HUES48 (cell line): ENCODE measurements around the gene ADRM1.

Experiments
- H3K27ac ChIP-seq: one replicate; pipeline ENCODE4 v1.7.0; 2013; ENCODE audit warnings: low read depth, low read length, inconsistent platforms
- H3K27me3 ChIP-seq: 2 replicates; pipeline ENCODE4 v1.6.1; 2013; ENCODE audit warnings: mild to moderate bottlenecking, low read length; ENCODE audit not compliant: control insufficient read depth, insufficient read depth
- H3K36me3 ChIP-seq: 2 replicates; pipeline ENCODE4 v1.6.1; 2013; ENCODE audit warnings: low read length; ENCODE audit not compliant: control insufficient read depth, insufficient read depth
- H3K4me1 ChIP-seq: 2 replicates; pipeline ENCODE4 v1.6.1; 2013; ENCODE audit warnings: mild to moderate bottlenecking, low read length; ENCODE audit not compliant: control insufficient read depth, insufficient read depth
- H3K4me3 ChIP-seq: 2 replicates; pipeline ENCODE4 v1.5.1; 2013; ENCODE audit warnings: mild to moderate bottlenecking, low read depth, low read length
- H3K9ac ChIP-seq: 2 replicates; pipeline ENCODE4 v1.6.1; 2013; ENCODE audit warnings: mild to moderate bottlenecking, low read depth, low read length, moderate library complexity
- H3K9me3 ChIP-seq: 2 replicates; pipeline ENCODE4 v1.6.1; 2013; ENCODE audit warnings: low read length; ENCODE audit not compliant: control insufficient read depth, insufficient read depth

The ADRM1 gene

GRCh38 chr20:62312662-62312977 lies 9.8 kb downstream of the ADRM1 start:
- Histone ChIP-seq H3K4me1 (no peaks in the 10 kb centered on the region), H3K9me3 (peaks cover 7% of the 10 kb centered on the region), H3K9ac (no peak overlapping the region), H3K27me3 (no peaks in the 10 kb centered on the region), H3K36me3 (peaks cover 94% of the 10 kb centered on the region), H3K27ac (no peak overlapping the region), H3K4me3 (no peak overlapping the region)

DNA sequence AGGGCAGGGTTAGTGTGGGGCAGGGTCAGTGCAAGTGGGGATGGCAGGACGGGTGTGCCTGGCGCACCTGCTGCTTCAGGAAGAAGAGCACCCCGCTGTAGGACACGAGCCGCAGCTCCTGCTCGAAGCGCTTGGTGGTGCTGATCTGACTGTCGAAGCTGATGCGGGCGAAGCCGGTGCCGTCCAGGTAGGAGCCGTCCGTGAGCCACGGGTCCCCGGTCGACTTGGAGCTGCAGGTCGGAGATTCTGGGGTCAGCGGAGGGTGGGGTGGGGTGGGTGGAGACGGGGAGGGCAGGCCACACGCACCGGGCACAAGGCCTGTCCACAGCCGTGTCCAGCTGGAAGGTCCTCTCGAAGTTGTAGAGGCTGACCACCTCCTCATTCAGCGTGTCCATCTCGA lies 10.2 kb downstream of the ADRM1 start:
- Histone ChIP-seq H3K27me3 (no peaks in the 10 kb centered on the region), H3K36me3 (peaks cover 90% of the 10 kb centered on the region), H3K4me3 (no peak overlapping the region), H3K4me1 (no peaks in the 10 kb centered on the region), H3K9ac (no peak overlapping the region), H3K9me3 (peaks cover 8% of the 10 kb centered on the region), H3K27ac (no peak overlapping the region)

DNA sequence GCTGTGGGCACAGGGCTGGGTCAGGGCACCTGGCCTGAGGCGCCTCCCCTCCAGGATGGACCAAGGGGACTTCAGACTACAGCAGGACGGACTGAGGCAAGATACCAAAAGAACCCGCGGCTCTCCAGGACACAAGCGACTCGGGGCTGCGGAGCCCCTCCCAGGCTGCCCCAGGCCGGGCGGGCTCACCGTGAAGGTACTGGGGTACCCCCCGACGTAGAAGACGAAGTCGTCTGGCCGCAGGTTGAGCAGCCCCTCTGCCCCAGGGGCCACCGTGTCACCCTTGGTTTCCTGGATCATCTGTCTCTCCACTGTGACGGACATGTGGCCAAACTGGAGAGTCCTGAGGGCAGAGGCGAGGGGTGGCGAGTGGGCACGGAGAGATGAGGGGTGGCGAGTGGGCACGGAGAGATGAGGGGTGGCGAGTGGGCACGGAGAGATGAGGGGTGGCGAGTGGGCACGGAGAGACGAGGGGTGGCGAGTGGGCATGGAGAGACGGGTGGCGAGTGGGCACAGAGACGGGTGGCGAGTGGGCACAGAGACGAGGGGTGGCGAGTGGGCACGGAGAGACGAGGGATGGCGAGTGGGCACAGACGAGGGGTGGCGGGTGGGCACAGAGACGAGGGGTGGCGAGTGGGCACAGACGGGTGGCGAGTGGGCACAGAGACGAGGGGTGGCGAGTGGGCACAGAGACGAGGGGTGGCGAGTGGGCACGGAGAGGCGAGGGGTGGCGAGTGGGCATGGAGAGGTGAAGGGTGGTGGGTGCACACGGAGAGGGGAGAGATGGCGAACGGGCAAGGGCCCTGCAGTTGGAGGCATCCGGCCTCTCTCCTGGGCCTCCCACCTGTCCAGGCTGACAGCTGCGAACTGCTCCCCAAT lies 10.9 kb downstream of the ADRM1 start:
- Histone ChIP-seq H3K27ac (no peak overlapping the region), H3K9ac (no peak overlapping the region), H3K27me3 (no peaks in the 10 kb centered on the region), H3K36me3 (peaks cover 88% of the 10 kb centered on the region), H3K4me3 (no peak overlapping the region), H3K9me3 (peaks cover 8% of the 10 kb centered on the region), H3K4me1 (no peaks in the 10 kb centered on the region)

GRCh38 chr20:62314339-62314638 lies 11.5 kb downstream of the ADRM1 start:
- Histone ChIP-seq H3K36me3 (peaks cover 88% of the 10 kb centered on the region), H3K27ac (no peak overlapping the region), H3K4me1 (no peaks in the 10 kb centered on the region), H3K4me3 (no peak overlapping the region), H3K9me3 (peaks cover 8% of the 10 kb centered on the region), H3K27me3 (no peaks in the 10 kb centered on the region), H3K9ac (no peak overlapping the region)

- H3K9me3 ChIP-seq, result peaks cover 8% of the 10 kb centered on the region
- no peak overlapping the region for H3K4me3 ChIP-seq
- H3K27me3 ChIP-seq, result no peaks in the 10 kb centered on the region
- no peaks in the 10 kb centered on the region for H3K4me1 ChIP-seq
- peaks cover 90% of the 10 kb centered on the region for H3K36me3 ChIP-seq
- no peak overlapping the region for H3K9ac ChIP-seq
- H3K27ac ChIP-seq, result no peak overlapping the region
Measured at GRCh38 chr20:62314711-62315302, 12.0 kb downstream of the ADRM1 start.

DNA sequence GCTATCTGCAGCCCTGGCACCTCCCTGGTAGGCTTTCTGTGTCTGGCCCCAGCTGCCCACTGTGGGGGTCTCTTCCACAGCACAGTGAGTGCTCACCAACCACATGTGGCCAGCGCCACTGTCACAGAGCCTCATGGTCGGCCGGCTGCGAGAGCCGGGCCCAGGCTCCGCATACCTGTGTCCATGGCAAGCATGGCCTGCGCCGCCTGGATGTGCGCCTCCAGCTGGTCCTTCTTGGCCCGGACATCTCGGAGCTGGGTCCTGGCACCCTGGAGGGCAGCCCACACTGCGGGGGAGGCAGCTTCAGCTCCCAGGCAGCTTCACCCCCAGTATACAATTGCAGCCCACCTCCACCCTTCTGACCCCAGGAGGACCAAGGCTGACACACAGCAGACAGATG lies 13.0 kb downstream of the ADRM1 start:
- Histone ChIP-seq H3K27me3 (no peaks in the 10 kb centered on the region), H3K9me3 (peaks cover 8% of the 10 kb centered on the region), H3K4me3 (no peak overlapping the region), H3K9ac (no peak overlapping the region), H3K36me3 (peaks cover 91% of the 10 kb centered on the region), H3K27ac (no peak overlapping the region), H3K4me1 (no peaks in the 10 kb centered on the region)

GRCh38 chr20:62316331-62317166 lies 13.8 kb downstream of the ADRM1 start:
- H3K36me3 ChIP-seq, result peaks cover 85% of the 10 kb centered on the region
- no peaks in the 10 kb centered on the region for H3K4me1 ChIP-seq

GRCh38 chr20:62317167-62317655 lies 14.4 kb downstream of the ADRM1 start:
- no peaks in the 10 kb centered on the region for H3K27me3 ChIP-seq
- H3K27ac ChIP-seq, result no peak overlapping the region
- peaks cover 8% of the 10 kb centered on the region for H3K9me3 ChIP-seq
- H3K9ac ChIP-seq, result no peak overlapping the region
- H3K4me1 ChIP-seq, result no peaks in the 10 kb centered on the region
- H3K4me3 ChIP-seq, result no peak overlapping the region
- H3K36me3 ChIP-seq, result peaks cover 86% of the 10 kb centered on the region

More at GRCh38 chr20:62316331-62317166, 13.8 kb downstream of the ADRM1 start:
- Histone ChIP-seq H3K9me3 (peaks cover 8% of the 10 kb centered on the region), H3K9ac (no peak overlapping the region), H3K4me3 (no peak overlapping the region), H3K27me3 (no peaks in the 10 kb centered on the region), H3K27ac (no peak overlapping the region)

DNA sequence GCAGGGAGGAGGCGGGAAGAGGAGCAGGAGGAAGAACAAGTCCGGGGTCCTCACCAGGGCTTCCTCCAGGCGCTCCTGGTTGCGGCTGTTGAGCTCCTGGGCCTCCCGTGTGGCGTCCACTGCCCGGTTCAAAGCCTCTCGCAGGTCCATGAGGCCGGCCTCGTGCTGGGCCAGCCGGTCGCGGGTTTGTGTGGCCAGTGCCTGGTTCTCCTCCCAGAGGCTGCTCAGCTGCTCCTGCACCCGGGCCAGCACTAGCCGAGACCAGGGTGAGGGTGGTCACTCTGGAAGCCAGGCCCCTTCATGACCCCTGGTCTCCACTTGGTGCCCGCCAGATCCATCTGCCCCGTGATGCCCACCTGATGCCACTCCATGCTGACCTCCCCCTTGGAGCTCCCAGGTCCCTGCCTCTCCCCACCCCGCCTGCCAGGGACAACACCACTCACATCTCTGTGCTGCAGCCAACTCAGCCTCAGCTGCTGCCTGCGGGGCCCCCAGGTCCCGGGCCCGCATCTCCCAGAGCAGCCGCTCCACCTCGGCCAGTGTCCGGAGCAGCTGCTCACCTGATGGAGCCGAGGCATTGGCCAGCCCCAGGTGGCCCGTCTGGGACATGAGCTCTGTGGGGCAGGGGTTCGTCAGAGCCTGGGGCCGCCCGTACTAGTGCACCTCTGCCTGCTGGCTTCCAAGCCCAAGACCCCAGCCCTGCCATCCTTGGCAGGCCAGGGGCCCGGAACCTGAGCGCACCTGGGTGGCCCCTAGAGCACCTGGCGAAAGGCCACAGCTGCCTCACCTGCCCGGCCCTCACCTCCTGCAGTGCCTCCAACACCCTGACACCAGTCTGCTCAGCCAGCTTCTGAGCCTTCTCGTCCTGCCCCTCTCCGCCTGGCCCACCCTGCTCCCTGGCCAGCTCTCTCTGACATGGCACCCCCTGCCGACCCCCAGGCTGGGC lies 15.9 kb downstream of the ADRM1 start:
- peaks cover 78% of the 10 kb centered on the region for H3K36me3 ChIP-seq
- H3K9ac ChIP-seq, result no peak overlapping the region
- H3K4me3 ChIP-seq, result no peak overlapping the region
- H3K9me3 ChIP-seq, result peaks cover 8% of the 10 kb centered on the region
- no peak overlapping the region for H3K27ac ChIP-seq
- H3K4me1 ChIP-seq, result no peaks in the 10 kb centered on the region
- no peaks in the 10 kb centered on the region for H3K27me3 ChIP-seq

DNA sequence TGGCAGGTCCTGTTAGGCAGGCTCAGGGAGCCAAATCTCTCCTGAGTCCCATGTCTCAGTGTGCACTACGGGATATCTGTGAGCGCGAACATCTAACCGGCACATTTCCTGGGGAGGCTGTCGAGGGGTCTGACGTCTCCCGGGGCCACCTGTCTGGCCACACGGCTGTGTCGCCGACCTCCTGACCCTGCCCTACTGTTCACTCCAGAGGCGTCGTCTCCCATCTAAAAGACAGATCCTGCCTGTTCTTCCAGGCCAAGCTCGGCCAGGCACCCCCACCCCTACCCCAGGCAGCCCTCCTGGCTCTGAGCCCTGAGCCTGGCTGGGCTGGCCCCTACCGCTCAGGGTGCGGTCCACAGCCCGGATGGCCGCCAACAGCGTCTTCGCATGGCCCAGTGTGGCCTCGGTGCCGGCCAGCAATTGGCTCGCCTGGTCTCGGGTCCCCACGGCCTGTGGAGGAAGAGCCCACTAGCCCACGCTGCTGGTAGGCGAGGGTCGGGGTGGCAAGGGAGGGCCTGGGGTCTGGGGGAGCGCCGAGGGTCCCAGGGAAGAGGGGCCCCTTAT lies 16.6 kb downstream of the ADRM1 start:
- H3K9me3 ChIP-seq, result peaks cover 8% of the 10 kb centered on the region
- H3K36me3 ChIP-seq, result peaks cover 80% of the 10 kb centered on the region
- no peaks in the 10 kb centered on the region for H3K4me1 ChIP-seq
- H3K4me3 ChIP-seq, result no peak overlapping the region
- H3K27me3 ChIP-seq, result no peaks in the 10 kb centered on the region
- H3K9ac ChIP-seq, result no peak overlapping the region
- H3K27ac ChIP-seq, result no peak overlapping the region
